Left cardiac atrium (tissue), 4 donors: Measurements from ENCODE around the gene B3GNT7. TPM values are rescaled to one million over a fixed set of nuclear protein-coding genes. Genes with fewer than 3 reads are reported as not detected.
"Not testable (repeated sequence)": the region's sequence is repeated elsewhere in the genome, so short reads cannot be mapped to it uniquely, and the experiment has no call there.

Experiments used
- ATAC-seq, 2 donors: fragments of 200-7000 bp; cut with Tn5 transposase; one replicate each; pipeline ENCODE4 v1.9.1; 2020; ENCODE audit warnings: mild to moderate bottlenecking in 2 of 2, moderate library complexity in 2 of 2
- DNase-seq: peaks from one replicate; pipeline ENCODE4 v3.0.0-alpha.2; 2020
- intact Hi-C, 2 donors: fragments of 100-400 bp; cut with DNase I; formaldehyde crosslinking; loops; one replicate each; pipeline versions ENCODE4 v1.14.1 to v1.15.1; 2022 to 2023
- total RNA-seq, 2 donors: library from RNA; stranded (reverse); fragmentation: NEBNext Ultra II Directional; extraction: Animal tissue kit (Norgen Biotek cat#: 25700); gene quantifications; one replicate each; pipeline ENCODE4 v1.2.1, GENCODE V29; 2021
- donor health status: DM: no; HTN: yes; CAD: no.
- donor health status: DM: no; HTN: yes; CAD: no; lungs with severe emphysema.
- donor health status: DM: yes; HTN: yes; CAD: no.
- donor health status: Dilated cardiomyopathy.

The B3GNT7 gene
- total RNA-seq, 2 donors from 2014 or later, result 4.5 to 8.0 TPM

DNA sequence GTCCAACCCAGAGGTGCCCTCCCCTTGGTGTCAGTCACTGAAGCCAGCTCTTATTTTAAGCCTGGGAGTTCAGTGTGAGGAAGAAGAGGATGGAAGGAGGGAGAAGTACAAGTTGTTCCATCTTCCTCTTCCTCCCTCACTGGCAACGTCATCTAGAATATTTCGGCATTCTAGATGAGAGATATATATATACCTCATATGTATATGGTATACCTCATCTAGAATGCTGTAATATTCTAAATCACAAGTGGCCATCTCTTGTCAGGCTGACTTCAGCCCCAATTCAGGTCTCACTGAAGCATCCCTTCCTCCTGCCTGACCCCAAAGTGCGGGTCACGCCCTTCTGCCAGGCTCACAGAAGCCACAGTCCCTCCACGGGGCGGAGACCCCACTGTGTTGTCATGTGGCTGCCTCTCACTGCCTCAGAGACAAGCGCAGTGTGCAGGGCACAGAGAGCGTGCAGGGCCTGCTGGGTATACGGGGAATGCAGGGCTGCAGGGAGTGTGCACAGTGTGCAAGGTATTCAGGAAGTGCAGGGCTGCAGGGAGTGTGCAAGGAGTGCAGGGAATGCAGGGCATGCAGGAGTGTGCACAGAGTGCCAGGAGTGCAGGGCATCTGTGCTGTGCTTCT lies 32.8 kb upstream of the B3GNT7 start:
- DNase-seq, result no peak
- ATAC-seq, result peak in 1 of 2 donors; percentile 12
- intact Hi-C loops, result no loop called here

DNA sequence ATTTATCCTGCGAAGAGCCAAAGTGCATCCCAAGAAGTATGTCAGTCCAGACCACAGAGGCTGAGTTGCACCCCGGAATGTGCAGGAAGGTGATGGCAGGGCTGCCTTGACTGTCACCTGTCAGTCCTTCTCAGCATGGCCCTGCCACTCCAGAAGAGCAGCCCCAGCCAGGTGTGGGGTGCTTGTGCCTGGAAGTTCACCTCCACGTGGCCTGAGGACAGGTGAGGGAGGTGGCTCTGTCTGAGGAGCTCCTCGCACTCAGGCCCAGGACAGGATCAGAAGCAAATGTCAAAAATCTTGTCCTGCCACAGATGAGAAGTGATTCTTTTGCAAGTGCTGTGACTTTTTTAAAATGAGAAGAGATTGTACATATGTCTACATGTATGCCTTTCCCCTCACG lies 31.4 kb upstream of the B3GNT7 start:
- no peak for DNase-seq
- intact Hi-C loops, result no loop called here
- ATAC-seq, result no peak

DNA sequence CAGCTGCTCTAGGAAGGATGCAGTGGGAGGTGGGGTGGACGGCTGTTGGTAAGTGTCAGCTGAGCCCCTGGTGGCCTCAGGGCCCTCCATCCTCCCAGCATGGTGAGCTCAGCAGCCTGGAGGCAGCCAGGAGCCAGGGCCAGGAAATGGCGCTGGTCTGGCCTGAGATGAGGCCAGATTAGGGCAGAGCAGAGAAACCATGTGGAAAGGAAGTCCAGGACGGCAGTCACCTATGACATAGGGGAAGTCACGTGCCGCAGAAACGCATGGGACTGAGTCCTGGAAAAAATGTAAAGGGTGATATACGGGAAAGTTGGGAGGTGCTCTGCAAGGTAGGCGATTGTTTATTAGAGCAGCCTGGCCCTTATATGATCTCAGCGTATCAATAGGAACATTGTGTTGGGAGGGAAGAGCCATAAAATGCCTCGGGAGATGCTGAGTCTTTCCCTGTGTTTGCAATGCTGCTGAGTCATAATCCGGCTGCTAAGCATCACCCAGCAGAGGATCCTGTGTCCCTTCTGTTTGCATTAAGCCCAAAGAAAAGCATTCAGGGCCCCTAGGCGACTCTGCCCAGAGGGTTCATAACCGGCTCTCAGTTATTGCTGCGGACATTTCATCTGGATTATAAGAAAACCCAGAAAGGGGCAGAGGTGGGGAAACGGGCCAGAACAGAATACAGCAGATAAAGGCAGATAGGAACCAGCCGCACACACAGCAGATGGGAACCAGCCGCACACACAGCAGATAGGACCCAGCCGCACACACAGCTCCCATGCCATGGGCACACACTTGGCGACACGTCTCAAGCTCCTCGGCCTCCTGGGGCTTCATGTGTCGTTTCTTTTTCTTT lies 30.3 kb upstream of the B3GNT7 start:
- DNase-seq (no peak), ATAC-seq (peak; percentile 33 to 58)
- intact Hi-C loops, result no loop called here

DNA sequence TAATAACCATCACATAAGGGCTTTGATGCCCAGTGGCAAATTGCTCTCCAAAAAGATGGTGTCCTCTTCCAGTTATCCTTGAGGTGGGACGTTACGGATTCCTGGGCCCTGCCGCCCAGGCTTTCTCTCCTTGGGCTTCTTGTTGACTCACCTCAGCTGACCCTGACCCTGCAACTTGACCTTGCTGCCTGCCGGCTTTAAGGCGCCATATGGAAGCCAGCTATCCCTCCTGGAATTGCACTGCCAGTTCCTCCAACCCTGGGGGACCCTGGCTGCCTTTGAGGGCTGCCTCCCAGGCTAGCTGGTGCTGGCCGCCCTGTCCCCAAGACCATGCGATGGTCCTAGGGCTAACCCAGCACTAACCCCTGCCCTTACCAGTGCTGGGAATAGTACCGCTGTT lies 28.3 kb upstream of the B3GNT7 start:
- ATAC-seq (no peak), DNase-seq (no peak)
- intact Hi-C loops, result no loop called here

DNA sequence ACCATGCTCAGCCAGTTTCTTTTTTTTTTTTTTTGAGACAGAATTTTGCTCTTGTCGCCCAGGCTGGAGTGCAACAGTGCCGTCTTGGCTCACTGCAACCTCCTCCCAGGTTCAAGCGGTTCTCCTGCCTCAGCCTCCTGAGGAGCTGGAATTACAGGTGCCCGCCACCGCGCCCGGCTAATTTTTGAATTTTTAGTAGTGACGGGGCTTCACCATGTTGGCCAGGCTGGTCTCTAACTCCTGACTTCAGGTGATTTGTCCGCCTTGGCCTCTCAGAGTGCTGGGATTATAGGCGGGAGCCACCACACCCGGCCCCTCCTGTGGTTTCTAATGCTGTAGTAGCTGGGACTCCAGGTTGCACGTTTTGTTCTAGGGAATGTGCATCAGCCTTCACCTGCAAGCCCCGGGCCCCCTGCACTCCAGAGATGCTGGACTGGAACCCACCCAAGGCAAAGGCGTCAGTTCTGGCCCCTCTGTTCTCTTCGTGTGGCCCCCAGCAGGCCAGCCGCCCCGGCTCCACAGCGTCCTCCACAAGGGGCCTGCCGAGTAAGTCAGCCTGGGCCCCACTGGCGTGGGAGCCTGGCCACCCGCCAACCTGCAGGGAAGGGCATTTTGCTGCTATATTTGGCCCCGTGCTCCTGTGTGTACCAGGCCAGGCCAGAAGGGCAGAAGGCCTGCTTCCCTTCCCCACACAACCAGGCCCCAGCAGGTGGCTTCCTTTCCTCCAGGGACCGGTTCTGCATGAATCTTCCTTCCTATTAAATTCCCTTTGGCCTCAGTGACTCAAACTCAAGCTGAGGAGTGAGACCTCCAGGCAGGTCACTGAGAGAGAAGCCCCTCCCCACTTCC lies 25.7 kb upstream of the B3GNT7 start:
- ATAC-seq (peak; percentile 51 to 75), DNase-seq (no peak)
- intact Hi-C loops, result no loop called here

DNA sequence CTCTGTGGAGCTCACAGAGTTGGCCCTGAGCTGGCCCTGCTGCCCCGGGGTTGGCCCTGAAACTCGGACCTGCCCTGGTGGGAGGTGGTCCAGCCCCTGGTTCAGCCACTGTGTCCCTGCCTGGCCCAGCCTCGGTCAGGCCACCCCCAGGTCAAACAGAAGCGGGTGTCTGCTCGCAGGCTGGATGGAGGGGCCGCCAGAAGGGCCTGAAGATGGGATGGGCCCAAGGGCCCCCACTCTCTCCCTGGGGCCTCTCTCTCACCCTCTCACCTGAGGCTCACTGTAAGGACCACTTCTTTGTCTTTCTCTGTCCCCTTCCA lies 25.1 kb upstream of the B3GNT7 start:
- DNase-seq (no peak), ATAC-seq (no peak)

DNA sequence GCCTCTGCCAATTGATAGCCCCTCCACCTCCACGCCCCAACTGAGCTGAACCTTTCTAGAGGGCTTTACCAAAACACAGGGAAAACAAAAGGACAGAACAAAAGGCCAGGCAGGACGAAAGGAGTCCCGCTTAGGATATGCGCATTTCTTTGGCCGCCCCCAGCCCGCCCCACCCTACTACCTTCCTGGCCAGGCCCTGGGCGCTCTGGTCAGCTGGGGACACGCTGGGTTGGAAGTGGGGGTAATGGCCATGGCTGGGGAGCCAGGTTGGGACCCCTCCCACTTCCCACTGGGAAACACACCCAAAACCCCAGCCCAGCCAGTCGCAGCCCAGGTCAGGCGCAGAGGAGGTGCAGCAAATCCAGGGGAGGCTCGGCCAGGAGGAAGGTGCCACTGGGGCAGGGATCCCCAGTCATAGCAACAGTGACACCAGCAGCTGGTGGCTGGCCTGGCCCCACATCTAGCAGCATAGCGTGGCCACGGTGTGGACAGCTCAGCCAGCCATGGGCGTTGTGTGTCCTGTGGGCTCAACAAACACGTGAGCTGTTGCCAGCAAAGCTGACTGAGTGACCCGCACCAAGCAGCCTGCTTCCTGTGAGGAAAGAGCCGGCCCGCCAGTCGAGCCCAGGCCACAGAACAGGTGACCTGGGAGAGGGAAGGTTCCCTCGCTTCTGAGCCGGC lies 24.6 kb upstream of the B3GNT7 start:
- intact Hi-C loops, result no loop called here
- peak in 1 of 2 donors; percentile 60 for ATAC-seq
- no peak for DNase-seq

More for the DNA sequence above, 25.1 kb upstream of the B3GNT7 start:
- intact Hi-C loops, result no loop called here

DNA sequence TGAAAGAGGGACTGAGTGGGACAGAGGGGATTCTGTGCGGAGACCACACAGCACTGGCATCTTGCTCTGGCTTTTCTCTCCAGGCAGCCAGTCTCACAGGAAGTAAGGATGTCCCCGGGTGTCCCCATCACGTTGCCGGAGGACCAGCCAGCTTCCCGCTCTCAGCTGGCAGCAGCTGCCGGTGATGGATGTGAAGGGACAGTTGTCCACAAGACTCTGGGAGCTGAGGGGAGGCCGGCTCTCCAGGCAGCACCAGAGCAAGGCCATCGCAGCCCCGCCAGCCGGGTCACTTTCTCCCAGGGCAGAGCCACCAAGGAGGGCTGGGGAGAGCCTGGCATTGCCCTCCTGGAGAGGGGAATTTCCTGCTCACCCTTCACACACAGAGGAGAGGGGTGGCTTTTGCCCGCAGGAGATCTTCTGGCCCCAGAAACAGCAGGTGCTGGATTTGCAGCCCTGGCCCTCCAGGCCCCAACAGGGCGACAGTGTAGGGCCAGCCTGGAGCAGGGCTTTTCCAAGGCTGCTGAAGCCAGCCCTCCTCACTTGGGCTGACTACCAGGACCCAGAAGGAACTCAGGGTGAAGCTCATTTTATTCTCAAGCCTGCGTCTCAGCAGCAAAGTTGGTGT lies 24.0 kb upstream of the B3GNT7 start:
- DNase-seq (no peak), ATAC-seq (peak in 1 of 2 donors; percentile 31)
- intact Hi-C loops, result no loop called here

DNA sequence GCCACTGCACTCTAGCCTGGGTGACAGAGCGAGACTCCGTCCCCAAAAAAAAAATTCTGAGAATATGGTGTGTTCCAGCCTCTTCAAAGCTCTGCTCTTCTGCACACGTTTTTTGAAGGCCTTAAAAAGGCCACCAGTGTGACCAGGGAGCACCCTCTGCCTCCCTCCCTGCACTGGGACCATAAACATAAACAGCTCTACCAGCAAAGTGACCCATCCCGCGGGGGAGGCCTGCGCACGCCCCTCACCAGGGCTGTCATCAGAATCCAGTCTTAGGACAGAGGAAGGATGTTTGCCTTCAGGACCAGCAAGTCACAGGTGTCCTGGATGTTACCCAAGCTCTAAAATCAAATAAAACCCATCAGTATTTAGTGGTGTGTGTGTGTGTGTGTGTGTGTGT lies 23.2 kb upstream of the B3GNT7 start:
- ATAC-seq, result no peak
- DNase-seq, result no peak
- intact Hi-C loops, result no loop called here

DNA sequence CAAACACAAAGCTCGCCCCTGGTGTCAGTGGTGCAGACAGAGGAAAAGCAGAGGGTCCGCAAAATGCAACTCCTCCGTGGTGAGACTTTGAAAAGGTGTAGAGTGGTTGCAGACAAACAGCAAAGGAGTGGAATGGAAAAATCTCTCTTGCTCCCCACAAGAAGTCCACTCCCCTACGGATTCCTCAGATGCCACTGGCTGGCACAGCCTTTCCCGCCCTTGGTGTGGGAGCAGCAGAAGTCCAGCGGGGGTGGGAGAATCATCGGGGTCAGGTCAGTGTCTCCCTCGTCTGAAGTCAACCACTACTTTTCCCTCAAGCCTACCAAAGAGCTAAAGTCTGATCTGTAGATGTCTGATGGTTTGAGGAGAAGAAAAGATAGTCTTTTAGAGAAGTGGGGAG lies 22.3 kb upstream of the B3GNT7 start:
- no peak for DNase-seq
- intact Hi-C loops, result no loop called here
- ATAC-seq, result peak in 1 of 2 donors; percentile 75

DNA sequence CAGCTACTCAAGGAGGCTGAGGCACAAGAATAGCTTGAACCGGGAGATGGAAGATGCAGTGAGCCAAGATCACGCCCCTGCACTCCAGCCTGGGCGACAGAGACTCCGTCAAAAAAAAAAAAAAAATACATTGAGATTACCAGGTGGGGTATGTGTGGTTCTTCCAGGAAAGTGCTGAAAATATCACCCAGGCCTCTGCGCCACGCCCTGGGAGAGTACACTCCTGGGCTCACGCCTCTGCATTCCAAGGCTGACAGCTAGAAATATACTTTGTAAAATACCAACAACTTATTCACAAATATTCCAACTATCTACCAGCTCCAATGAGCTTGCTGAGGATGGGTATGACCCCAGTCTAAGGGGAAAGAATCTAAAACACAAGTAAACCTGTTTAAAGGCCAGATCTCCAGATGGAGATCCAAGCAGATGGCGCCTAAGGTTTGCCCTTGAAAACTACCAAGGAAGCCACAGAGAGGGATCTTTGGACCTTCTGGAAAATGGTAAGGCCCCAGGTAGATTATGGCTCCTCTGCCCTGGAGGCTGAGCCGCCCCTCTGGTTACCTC lies 21.6 kb upstream of the B3GNT7 start:
- DNase-seq (no peak), ATAC-seq (peak in 1 of 2 donors; percentile 84)
- intact Hi-C loops, result no loop called here

DNA sequence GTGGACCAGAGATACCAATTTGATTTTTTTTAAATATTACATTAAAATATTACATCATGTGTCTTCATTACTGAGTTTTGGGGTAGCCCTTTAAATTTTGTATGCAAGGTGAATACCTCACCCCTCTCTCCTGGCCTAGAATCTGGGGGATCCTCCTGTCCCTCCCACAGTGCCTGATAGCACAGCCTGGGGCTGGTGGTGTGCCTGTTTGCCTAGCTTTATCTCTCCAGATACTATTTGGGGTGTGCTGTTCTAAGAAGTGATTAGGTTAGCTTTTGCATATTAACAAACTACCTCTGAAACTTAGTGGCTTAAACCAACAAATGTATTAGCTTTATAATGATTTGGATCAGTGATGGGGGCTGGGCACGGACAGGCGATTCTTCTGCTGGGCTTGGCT lies 20.7 kb upstream of the B3GNT7 start:
- intact Hi-C loops, result no loop called here
- no peak for DNase-seq
- ATAC-seq, result no peak

DNA sequence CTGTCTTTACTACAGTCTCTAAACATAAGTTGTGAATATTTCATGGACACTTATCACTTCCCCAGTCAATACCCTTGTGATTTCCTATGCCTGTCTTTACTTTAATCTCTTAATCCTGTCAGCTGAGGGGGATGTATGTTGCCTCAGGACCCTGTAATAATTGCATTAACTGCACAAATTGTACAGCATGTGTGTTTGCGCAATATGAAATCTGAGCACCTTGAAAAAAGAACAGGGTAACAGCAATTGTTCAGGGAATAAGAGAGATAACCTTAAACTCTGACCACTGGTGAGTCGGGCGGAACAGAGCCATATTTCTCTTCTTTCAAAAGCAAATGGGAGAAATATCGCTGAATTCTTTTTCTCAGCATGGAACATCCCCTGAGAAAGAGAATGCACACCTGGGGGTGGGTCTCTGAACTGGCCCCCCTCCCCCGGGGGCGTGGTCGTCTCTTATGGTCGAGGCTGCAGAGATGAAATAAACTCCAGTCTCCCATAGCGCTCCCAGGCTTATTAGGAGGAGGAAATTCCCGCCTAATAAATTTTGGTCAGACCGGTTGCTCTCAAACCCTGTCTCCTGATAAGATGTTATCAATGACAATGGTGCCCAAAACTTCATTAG lies 19.4 kb upstream of the B3GNT7 start:
- DNase-seq, intact Hi-C loops, ATAC-seq: not testable (repeated sequence)

DNA sequence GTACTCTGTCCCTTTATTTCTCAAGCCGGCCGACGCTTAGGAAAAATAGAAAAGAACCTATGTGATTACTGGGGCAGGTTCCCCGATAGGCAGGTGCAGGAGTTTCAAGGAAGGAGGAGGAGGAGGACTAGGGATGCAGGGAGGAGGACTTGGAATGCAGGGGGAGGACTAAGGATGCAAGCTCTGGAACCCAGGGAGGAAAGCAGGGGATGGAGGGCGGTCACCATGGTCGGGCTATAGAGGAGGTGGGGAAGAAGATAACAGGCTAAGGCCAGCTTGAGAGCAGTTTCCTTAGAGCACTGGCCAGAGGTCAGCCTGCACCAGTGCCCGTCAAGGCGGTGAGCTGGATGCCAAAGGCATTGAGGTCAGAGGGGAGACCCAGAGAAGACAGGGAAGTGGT lies 18.7 kb upstream of the B3GNT7 start:
- ATAC-seq (no peak), DNase-seq (no peak)
- intact Hi-C loops, result no loop called here

DNA sequence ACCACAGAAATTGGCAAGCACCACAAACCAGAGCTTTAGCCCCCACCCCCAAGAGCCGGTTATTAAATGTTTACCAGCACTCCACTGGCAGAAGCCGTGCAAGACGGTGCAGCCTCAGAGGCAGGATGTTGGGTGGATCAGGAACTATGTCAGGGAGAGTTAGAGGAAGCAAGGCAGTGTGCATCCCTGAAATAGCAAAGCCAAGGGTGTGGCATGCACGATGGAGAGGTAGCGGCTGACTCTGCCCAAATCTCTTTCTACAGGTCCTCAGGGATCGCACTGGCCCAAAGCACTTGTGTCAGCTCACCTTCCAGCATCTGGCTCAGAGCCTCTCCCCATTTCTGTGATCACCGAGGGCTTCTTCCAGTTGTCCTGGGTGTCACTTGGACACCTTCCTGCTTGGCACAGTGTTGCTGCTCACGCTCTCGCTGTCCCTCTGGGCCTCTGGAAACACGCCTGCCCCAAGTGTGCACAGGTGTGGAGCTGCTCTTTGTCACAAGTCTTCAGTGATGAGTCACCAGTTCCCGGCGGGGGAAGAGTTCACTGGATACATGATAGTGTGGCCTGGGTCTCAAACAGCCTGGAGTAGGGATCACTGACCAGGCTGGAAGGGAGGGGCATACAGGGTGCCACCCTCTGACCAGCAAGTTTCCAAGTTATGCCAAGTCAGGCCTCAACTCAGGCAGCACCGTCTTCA lies 17.3 kb upstream of the B3GNT7 start:
- DNase-seq (no peak), ATAC-seq (no peak)
- intact Hi-C loops, result no loop called here

DNA sequence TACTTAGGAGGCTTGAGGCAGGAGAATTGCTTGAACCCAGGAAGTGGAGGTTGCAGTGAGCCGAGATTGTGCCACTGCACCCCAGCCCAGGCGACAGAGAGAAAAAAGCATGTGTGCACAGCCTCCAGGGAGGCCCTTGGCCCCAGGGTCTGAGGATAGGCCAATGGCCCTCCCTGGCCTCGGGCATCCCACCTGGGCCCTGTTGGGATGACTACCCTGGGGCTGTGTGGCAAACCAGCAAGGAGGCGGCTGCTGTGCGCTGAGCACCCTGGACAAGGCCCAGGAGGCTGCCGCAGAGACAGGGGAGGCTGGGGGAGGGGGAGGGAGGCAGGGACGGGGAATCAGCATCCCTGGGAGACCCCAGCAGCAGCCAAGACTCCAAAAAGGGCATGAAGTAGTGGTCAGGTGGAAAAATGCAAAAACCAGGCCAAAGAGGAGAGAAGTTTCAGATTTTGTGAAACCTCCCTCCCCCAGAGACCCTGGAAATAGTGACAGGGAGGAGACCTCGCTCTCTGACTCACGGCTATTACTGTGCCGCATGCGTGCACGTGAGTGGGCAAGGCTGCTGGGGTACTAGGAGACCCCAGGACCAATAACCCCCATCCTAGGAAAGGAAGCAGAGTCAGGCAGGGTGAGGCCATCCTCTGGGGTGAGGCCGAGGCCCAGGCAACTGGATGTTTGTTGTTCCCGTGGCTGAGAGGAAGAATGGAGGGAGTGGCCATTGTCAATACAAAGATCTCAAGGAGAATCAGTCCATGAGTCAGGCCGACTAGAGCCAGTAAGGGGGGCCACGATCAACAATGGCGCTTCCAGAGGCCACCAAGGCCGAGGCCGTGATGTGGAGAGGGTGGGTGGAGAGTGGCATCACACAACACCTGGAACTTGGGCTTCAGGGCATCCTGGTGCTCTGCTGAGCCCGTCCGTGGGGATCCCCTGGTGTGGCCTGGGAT lies 16.0 kb upstream of the B3GNT7 start:
- no peak for ATAC-seq
- DNase-seq, result no peak
- intact Hi-C loops, result no loop called here

DNA sequence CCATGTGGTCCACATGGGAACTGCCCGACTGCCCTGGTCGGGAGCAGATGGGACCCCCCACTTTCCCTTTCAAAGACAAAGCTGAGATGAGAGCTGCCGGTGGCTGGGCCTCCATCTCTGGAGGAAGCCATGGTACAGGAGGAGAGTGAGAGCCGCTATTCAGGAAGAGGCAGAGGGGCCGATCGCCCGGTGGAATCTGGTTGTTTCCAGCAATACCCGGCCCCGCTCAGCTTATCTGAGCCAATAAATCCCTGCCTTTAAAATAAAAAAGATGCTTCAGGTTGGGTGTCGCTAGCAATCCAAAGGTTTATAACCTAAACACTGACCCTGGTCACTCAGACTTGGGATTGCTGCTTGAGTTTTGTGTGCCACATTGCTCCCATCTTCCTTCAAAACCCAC lies 15.2 kb upstream of the B3GNT7 start:
- ATAC-seq (no peak), DNase-seq (no peak)
- intact Hi-C loops, result no loop called here
